OCI-LY7 (cell line): ENCODE data around the gene FBXO11.

Experiments used
- CTCF ChIP-seq: fragments of 200-600 bp; sonication (generic); conservative IDR thresholded peaks from 2 replicates; pipeline ENCODE4 v1.5.1; 2014; ENCODE audit warnings: mild to moderate bottlenecking, antibody characterized with exemption, low read length, moderate library complexity, mixed read lengths
- EZH2phosphoT487 ChIP-seq: fragments of 200-600 bp; sonication (generic); IDR thresholded peaks from 2 replicates; pipeline ENCODE4 v1.6.1; 2018; ENCODE audit warnings: low read depth, borderline replicate concordance, mild to moderate bottlenecking, mixed run types, antibody characterized with exemption, low read length, moderate library complexity, mixed read lengths

DNA sequence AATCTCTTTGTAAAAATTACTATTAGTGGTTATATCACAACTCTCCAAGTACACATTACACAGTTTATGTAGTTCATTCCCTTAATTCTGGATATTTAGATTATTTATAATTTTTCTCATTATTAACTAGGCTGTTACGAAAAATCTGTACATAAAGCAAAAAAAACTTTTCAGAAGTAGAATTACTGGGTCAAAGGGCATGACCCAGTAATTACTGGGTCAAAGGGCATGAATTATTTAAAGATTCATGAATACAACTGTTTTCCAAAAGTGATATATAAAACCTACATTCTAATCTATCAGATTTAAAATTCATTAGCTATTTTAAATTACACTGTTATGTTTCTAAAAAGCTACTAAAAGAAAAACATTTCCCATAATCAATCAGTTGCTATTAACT is 68.0 kb downstream of the FBXO11 start:
- TF ChIP-seq CTCF (no peak), EZH2phosphoT487 (no peak)
